Right lobe of liver (tissue), 6 donors: Measurements from ENCODE around the gene HNRNPA2B1. TPM values are rescaled to one million over a fixed set of nuclear protein-coding genes. Genes with fewer than 3 reads are reported as not detected.

ENCODE experiments used
- ATAC-seq, 4 donors: fragments of 200-7000 bp; cut with Tn5 transposase; one replicate each; pipeline ENCODE4 v1.9.1; 2020; ENCODE audit warnings: mild to moderate bottlenecking in 4 of 4, moderate library complexity in 4 of 4
- DNase-seq, 3 donors: peaks; one replicate each; pipeline ENCODE4 v3.0.0-alpha.2; 2020
- H3K27ac ChIP-seq, 3 donors: fragments of 200-600 bp; one replicate each; pipeline ENCODE4 v1.8.0; 2022
- H3K27me3 ChIP-seq, 2 donors: fragments of 200-600 bp; one replicate each; pipeline ENCODE4 v1.8.0; 2022
- H3K36me3 ChIP-seq, 4 donors: fragments of 200-600 bp; sonication (generic) in 1 of 4; one replicate each; pipeline versions ENCODE4 v1.5.1 to v1.8.0; 2017 to 2022; ENCODE audit warnings: control low read depth in 1 of 4
- H3K4me1 ChIP-seq, 4 donors: fragments of 200-600 bp; sonication (generic) in 1 of 4; one replicate each; pipeline versions ENCODE4 v1.5.1 to v1.8.0; 2017 to 2022; ENCODE audit warnings: control low read depth in 1 of 4
- H3K4me3 ChIP-seq, 3 donors: fragments of 200-600 bp; one replicate each; pipeline ENCODE4 v1.8.0; 2022
- H3K9me3 ChIP-seq, 4 donors: fragments of 200-600 bp; sonication (generic) in 1 of 4; one replicate each; pipeline versions ENCODE4 v1.5.1 to v1.8.0; 2017 to 2022; ENCODE audit warnings: control low read depth in 1 of 4
- POLR2A ChIP-seq: fragments of 450-650 bp; IDR thresholded peaks from one replicate; pipeline ENCODE4 v1.6.1; 2017; ENCODE audit warnings: antibody characterized with exemption, mild to moderate bottlenecking
- WGBS: methylation state at CpG from one replicate; pipeline ENCODE4 v1.1.6; 2018; ENCODE audit warnings: low coverage, low lambda C conversion rate; ENCODE audit not compliant: insufficient coverage; ENCODE audit errors: missing lambda C conversion rate; 5-methylcytosine and 5-hydroxymethylcytosine counted together
- intact Hi-C, 2 donors: fragments of 100-400 bp; cut with DNase I; formaldehyde crosslinking; loops; one replicate each; pipeline versions ENCODE4 v1.11.2 to v1.14.1; 2022
- total RNA-seq, 6 experiments: library from RNA; depleted of rRNA in 2 of 6; stranded (reverse); fragments of >200 nt in 2 of 6; fragmentation: NEBNext Ultra II Directional in 3 of 6; extraction: Animal tissue kit (Norgen Biotek cat#: 25700) in 3 of 6; gene quantifications; one replicate each; pipeline versions ENCODE4 v1.1.0 to v1.2.4, GENCODE V29; 2016 to 2023
- TF ChIP-seq, protein P1 (sequence below), 4 donors: fragments of 200-600 bp in 3 of 4; fragments of 450-650 bp in 1 of 4; IDR thresholded peaks; one replicate each; pipeline versions ENCODE4 v1.5.1 to v1.8.0; 2016 to 2022; ENCODE audit warnings: antibody characterized with exemption in 4 of 4, mild to moderate bottlenecking in 2 of 4
- donor health status: DM: no; HTN: yes; CAD: no.
- donor health status: DM: no; HTN: no; CAD: no.
- donor health status: DM: no; HTN: no; CAD: no.
- donor health status: DM: no; HTN: yes; CAD: no.
- donor health status: DM: no; HTN: yes; CAD: no.

HNRNPA2B1 gene
- total RNA-seq, 6 experiments from 2014 or later = 93.5 to 252 (median 165) TPM

- no peak for TF ChIP-seq POLR2A
- TF ChIP-seq, protein P1, sequence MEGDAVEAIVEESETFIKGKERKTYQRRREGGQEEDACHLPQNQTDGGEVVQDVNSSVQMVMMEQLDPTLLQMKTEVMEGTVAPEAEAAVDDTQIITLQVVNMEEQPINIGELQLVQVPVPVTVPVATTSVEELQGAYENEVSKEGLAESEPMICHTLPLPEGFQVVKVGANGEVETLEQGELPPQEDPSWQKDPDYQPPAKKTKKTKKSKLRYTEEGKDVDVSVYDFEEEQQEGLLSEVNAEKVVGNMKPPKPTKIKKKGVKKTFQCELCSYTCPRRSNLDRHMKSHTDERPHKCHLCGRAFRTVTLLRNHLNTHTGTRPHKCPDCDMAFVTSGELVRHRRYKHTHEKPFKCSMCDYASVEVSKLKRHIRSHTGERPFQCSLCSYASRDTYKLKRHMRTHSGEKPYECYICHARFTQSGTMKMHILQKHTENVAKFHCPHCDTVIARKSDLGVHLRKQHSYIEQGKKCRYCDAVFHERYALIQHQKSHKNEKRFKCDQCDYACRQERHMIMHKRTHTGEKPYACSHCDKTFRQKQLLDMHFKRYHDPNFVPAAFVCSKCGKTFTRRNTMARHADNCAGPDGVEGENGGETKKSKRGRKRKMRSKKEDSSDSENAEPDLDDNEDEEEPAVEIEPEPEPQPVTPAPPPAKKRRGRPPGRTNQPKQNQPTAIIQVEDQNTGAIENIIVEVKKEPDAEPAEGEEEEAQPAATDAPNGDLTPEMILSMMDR (IDR thresholded peaks at IDR 0.05) = no peak
- Histone ChIP-seq H3K4me3 (no peak overlapping the region), H3K27me3 (no peaks in the 10 kb centered on the region), H3K27ac (no peak overlapping the region), H3K4me1 (peaks cover 0 to 12% (median 0%) of the 10 kb centered on the region in 4 donors), H3K36me3 (peaks cover 0 to 32% (median 17%) of the 10 kb centered on the region in 4 donors), H3K9me3 (no peaks in the 10 kb centered on the region)
- WGBS = 66% methylated on average over 5 of the region's 5 CpGs
- DNase-seq (no peak), ATAC-seq (no peak)
- intact Hi-C loops = no loop called here
These were observed 13.4 kb upstream of the HNRNPA2B1 start for GRCh38 chr7:26213807-26214515.

GRCh38 chr7:26212921-26213718 is 12.6 kb upstream of the HNRNPA2B1 start:
- Histone ChIP-seq H3K9me3 (no peaks in the 10 kb centered on the region), H3K27me3 (no peaks in the 10 kb centered on the region), H3K4me3 (no peak overlapping the region), H3K4me1 (peaks cover 0 to 12% (median 0%) of the 10 kb centered on the region in 4 donors), H3K27ac (no peak overlapping the region), H3K36me3 (peaks cover 0 to 40% (median 21%) of the 10 kb centered on the region in 4 donors)
- WGBS = 95% methylated on average over 2 of the region's 2 CpGs
- TF ChIP-seq POLR2A = no peak
- TF ChIP-seq, protein P1 (IDR thresholded peaks at IDR 0.05) = no peak
- intact Hi-C loops = no loop called here
- ATAC-seq (peak in 2 of 4 donors; percentile 26 to 67), DNase-seq (no peak)

DNA sequence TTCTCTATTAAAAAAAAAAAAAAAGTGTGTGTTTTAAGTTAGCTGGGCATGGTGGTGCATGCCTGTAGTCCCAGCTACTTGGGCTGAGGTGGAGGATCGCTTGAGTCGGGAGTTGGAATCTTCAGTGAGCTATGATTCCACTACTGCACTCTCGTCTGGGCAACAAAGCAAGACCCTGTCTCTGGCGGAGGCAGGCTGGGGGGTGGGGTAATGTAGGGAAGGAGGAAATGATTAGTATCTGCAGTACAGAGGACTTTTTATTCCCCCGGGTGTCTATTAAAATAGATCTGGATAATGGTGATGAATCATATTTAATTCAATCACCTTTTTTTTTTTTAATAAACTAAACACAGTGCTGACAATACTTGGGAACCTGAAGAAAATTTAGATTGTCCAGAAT is 7.5 kb upstream of the HNRNPA2B1 start:
- peaks cover 0 to 22% (median 4%) of the 10 kb centered on the region in 4 donors for H3K4me1 ChIP-seq
- 90% methylated on average over 5 of the region's 5 CpGs for WGBS
- TF ChIP-seq, protein P1 (IDR thresholded peaks at IDR 0.05) = no peak
- TF ChIP-seq POLR2A = no peak
- no peak for ATAC-seq
- no peaks in the 10 kb centered on the region for H3K9me3 ChIP-seq
- H3K27ac ChIP-seq = no peak overlapping the region
- DNase-seq = no peak
- no peaks in the 10 kb centered on the region for H3K27me3 ChIP-seq
- intact Hi-C loops = no loop called here
- H3K4me3 ChIP-seq = no peak overlapping the region
- H3K36me3 ChIP-seq = peaks cover 0 to 60% (median 30%) of the 10 kb centered on the region in 4 donors

- Histone ChIP-seq H3K27ac (peak overlapping the region in 1 of 3 donors; percentile 97), H3K4me3 (peak overlapping the region; percentile 88 to 96 (median 88)), H3K27me3 (no peaks in the 10 kb centered on the region), H3K36me3 (peaks cover 0 to 19% (median 9%) of the 10 kb centered on the region in 4 donors), H3K9me3 (no peaks in the 10 kb centered on the region), H3K4me1 (peaks cover 0 to 28% (median 5%) of the 10 kb centered on the region in 4 donors)
- no peak for DNase-seq
- intact Hi-C loops = no loop called here
- TF ChIP-seq, protein P1 (IDR thresholded peaks at IDR 0.05) = no peak
- WGBS = 2% methylated on average over 2 of the region's 2 CpGs
- no peak for ATAC-seq
These were observed 2.5 kb upstream of the HNRNPA2B1 start for GRCh38 chr7:26203016-26203415.
